Transverse colon (tissue), 4 donors: Measurements from ENCODE around the gene LCN2. TPM values are rescaled to one million over a fixed set of nuclear protein-coding genes. Genes with fewer than 3 reads are reported as not detected.

Source experiments
- DNase-seq: peaks from one replicate; pipeline ENCODE4 v3.0.0-alpha.2; 2019
- H3K27ac ChIP-seq, 4 donors: fragments of 200-600 bp; sonication (generic); 2 replicates each; pipeline ENCODE4 v1.5.1; 2016 to 2018; ENCODE audit warnings: inconsistent platforms in 4 of 4
- H3K27me3 ChIP-seq: fragments of 200-600 bp; sonication (generic); 2 replicates; pipeline ENCODE4 v1.5.1; 2017; ENCODE audit warnings: inconsistent platforms
- H3K36me3 ChIP-seq, 4 donors: fragments of 200-600 bp; sonication (generic); 2 replicates each; pipeline ENCODE4 v1.5.1; 2017 to 2019; ENCODE audit warnings: inconsistent platforms in 4 of 4
- H3K4me1 ChIP-seq, 4 donors: fragments of 200-600 bp; sonication (generic); 2 replicates each; pipeline ENCODE4 v1.5.1; 2017 to 2020; ENCODE audit warnings: inconsistent platforms in 4 of 4
- H3K4me3 ChIP-seq, 4 donors: fragments of 200-600 bp; sonication (generic); 1 replicate in 1 of 4; 2 replicates in 3 of 4; pipeline versions ENCODE4 v1.5.1 to v1.6.1; 2017 to 2019; ENCODE audit warnings: inconsistent platforms in 4 of 4
- H3K9me3 ChIP-seq, 2 donors: fragments of 200-600 bp; sonication (generic); 2 replicates each; pipeline ENCODE4 v1.5.1; 2017 to 2019; ENCODE audit warnings: inconsistent platforms in 2 of 2
- EP300 ChIP-seq: sonication (generic); formaldehyde crosslinking; IDR thresholded peaks from one replicate; pipeline ENCODE4 v1.6.1; 2017; ENCODE audit warnings: antibody characterized with exemption, low read depth
- POLR2A ChIP-seq: fragments of 450-650 bp; IDR thresholded peaks from one replicate; pipeline ENCODE4 v1.6.1; 2016; ENCODE audit warnings: antibody characterized with exemption, mild to moderate bottlenecking, moderate library complexity
- POLR2AphosphoS5 ChIP-seq, 3 donors: sonication (generic); formaldehyde crosslinking; IDR thresholded peaks; one replicate each; pipeline ENCODE4 v1.6.1; 2016; ENCODE audit warnings: antibody characterized with exemption in 3 of 3
- WGBS, 2 donors: methylation state at CpG; one replicate each; pipeline ENCODE4 v1.1.5; 2018; ENCODE audit warnings: low coverage in 1 of 2; 5-methylcytosine and 5-hydroxymethylcytosine counted together
- in situ Hi-C, 4 donors: fragments of 200-750 bp; cut with MboI; loops; one replicate each; pipeline versions ENCODE4 v1.15.0 to v1.15.1; 2017; ENCODE audit warnings: low sequenced_read_pairs in 3 of 4, low pct_ligation_motif_present in 1 of 4, low pct_unique_long_range_greater_than_20kb in 1 of 4
- intact Hi-C: fragments of 100-400 bp; cut with DNase I; formaldehyde crosslinking; loops from one replicate; pipeline ENCODE4 v1.15.1; 2023; ENCODE audit warnings: low total_unique reads
- total RNA-seq, 4 donors: library from RNA; depleted of rRNA; stranded (reverse); fragments of >200 nt; gene quantifications; one replicate each; pipeline ENCODE4 v1.1.0, GENCODE V29; 2016
- TF ChIP-seq, protein P1 (sequence below), 5 experiments: fragments of 200-600 bp in 3 of 5; fragments of 450-650 bp in 2 of 5; sonication (generic) in 3 of 5; IDR thresholded peaks; 1 replicate in 2 of 5; 2 replicates in 3 of 5; pipeline ENCODE4 v1.5.1; 2016 to 2017; ENCODE audit warnings: antibody characterized with exemption in 5 of 5, inconsistent platforms in 3 of 5, mild to moderate bottlenecking in 2 of 5, moderate library complexity in 1 of 5

Gene LCN2
- total RNA-seq, 4 donors from 2014 or later = 8.6 to 115 (median 37.3) TPM

DNA sequence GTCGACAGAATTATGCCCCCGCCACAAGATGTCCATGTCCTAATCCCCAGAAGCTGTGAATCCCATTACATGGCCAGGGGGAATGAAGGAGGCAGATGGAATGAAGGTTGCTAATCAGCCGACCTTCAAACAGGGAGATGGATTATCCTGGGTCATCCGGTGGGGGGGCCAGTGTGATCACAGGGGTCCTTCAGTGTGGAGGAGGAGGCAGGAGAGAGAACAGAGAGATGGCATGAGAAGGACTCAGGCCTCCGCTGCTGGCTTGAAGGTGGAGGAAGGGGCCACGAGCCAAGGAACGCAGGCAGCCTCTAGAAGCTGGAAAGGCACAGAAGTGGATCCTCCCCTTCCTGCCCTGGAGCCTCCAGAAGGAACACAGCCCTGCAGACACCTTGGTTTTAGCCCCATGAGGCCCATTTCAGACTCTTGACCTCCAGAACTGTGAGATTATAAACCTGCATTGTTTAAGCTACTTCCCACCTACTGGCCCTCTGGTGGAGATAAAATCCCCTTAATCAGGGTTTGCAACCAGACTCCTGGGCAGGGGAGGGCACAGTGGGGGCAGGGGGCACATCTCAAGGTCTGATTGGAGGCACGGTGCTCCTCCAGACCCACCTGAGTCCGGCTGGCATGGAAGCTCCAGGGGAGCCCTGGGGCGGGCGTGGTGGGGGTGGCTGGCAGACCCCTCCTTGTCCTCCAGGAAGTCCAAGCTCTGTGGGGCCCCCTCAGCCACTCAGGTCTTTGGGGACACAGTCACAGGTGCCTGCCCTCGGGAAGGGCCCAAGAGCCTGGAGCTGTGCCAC lies 35.5 kb upstream of the LCN2 start:
- WGBS, 2 donors = 78 to 100% methylated on average over 1 to 8 of the region's 12 CpGs
- peaks cover 8 to 62% (median 35%) of the 10 kb centered on the region in 4 donors for H3K4me1 ChIP-seq

GRCh38 chr9:128114326-128115186 lies 34.7 kb upstream of the LCN2 start:
- H3K27ac ChIP-seq = peak overlapping the region; percentile 92 to 96 (median 94)

More for the DNA sequence above, 35.5 kb upstream of the LCN2 start:
- H3K27me3 ChIP-seq = no peaks in the 10 kb centered on the region
- no peaks in the 10 kb centered on the region for H3K36me3 ChIP-seq
- TF ChIP-seq POLR2AphosphoS5 (IDR thresholded peaks at IDR 0.05) (no peak), POLR2A (peak; percentile 23), EP300 (no peak)
- TF ChIP-seq, protein P1, sequence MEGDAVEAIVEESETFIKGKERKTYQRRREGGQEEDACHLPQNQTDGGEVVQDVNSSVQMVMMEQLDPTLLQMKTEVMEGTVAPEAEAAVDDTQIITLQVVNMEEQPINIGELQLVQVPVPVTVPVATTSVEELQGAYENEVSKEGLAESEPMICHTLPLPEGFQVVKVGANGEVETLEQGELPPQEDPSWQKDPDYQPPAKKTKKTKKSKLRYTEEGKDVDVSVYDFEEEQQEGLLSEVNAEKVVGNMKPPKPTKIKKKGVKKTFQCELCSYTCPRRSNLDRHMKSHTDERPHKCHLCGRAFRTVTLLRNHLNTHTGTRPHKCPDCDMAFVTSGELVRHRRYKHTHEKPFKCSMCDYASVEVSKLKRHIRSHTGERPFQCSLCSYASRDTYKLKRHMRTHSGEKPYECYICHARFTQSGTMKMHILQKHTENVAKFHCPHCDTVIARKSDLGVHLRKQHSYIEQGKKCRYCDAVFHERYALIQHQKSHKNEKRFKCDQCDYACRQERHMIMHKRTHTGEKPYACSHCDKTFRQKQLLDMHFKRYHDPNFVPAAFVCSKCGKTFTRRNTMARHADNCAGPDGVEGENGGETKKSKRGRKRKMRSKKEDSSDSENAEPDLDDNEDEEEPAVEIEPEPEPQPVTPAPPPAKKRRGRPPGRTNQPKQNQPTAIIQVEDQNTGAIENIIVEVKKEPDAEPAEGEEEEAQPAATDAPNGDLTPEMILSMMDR (IDR thresholded peaks at IDR 0.05) = peak in 2 of 5 experiments; percentile 7 to 32
- intact Hi-C loops (loop anchor here (10.0 kb wide), 1 partner anchor 79 kb away; no protein-coding TSS in a partner anchor), in situ Hi-C loops (loop anchor here in 1 of 4 donors (25.0 kb wide), 1 partner anchor 151 kb away; no protein-coding TSS in a partner anchor)
- peak; percentile 34 for DNase-seq
- no peaks in the 10 kb centered on the region for H3K9me3 ChIP-seq
- H3K4me3 ChIP-seq = peak overlapping the region; percentile 10 to 52 (median 34)
- peak overlapping the region; percentile 92 to 96 (median 94) for H3K27ac ChIP-seq

DNA sequence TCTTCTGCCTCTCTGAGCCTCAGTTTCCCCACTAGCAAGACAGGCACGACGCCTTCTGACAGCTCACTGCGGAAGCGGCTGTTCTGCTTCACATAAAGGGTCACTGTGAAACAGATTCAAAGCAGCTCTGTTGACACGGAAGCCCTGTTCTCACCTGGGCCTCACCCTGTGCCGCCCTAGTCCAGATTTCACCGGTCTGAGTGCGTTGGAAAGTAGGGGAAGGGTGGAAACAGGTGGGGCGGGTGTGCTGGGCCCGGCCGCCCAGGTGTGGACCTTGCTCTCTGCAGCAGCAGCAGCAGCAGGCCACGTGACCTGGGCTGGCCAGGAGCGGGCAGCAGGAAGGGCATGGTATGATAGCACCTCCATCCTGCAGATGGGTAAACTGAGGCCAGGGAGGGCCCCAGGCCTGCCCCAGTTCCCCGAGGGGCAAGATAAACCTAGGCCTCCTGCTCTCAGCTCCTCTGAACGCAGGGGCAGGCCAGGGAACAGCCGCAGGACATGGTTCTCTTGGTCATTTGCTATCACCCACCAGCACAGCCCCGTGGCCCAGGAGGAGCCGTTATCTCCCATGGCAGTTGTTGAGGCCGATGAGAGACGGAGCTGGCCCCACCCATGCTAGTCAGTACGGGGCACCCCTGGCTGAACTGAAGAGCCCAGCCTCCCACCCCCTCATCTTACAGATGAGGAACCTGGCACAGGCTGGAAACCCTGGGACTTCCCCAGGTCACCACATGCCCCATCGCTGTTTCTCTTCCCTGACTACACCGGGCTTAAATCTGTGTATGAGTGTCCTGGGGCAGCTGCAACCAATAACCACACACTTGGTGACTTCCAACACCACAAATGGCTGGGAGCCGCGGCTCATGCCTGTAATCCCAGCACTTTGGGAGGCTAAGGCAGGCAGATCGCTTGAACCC lies 33.8 kb upstream of the LCN2 start:
- no peaks in the 10 kb centered on the region for H3K27me3 ChIP-seq
- in situ Hi-C loops = loop anchor here in 1 of 4 donors (25.0 kb wide), 1 partner anchor 153 kb away; no protein-coding TSS in a partner anchor
- peak; percentile 93 for DNase-seq
- peak overlapping the region; percentile 92 to 96 (median 94) for H3K27ac ChIP-seq
- no peaks in the 10 kb centered on the region for H3K36me3 ChIP-seq
- no peaks in the 10 kb centered on the region for H3K9me3 ChIP-seq
- intact Hi-C loops = loop anchor here (2.0 to 10.0 kb wide), 2 partner anchors 81 to 173 kb away; no protein-coding TSS in a partner anchor
- peak overlapping the region in 3 of 4 donors; percentile 28 to 52 (median 40) for H3K4me3 ChIP-seq
- H3K4me1 ChIP-seq = peaks cover 3 to 51% (median 27%) of the 10 kb centered on the region in 4 donors
- 59% methylated on average over 22 of the region's 26 CpGs; no CpG with 5 or more reads in 1 of the 2 donors for WGBS, 2 donors
- TF ChIP-seq EP300 = peak; percentile 96
- peak; percentile 99 for TF ChIP-seq POLR2A
- TF ChIP-seq POLR2AphosphoS5 (IDR thresholded peaks at IDR 0.05) = peak; percentile 88 to 98 (median 98)
- TF ChIP-seq, protein P1 (IDR thresholded peaks at IDR 0.05) = no peak

More at GRCh38 chr9:128114326-128115186, 34.7 kb upstream of the LCN2 start:
- no peaks in the 10 kb centered on the region for H3K27me3 ChIP-seq
- intact Hi-C loops (loop anchor here (10.0 kb wide), 1 partner anchor 80 kb away; no protein-coding TSS in a partner anchor), in situ Hi-C loops (loop anchor here in 1 of 4 donors (25.0 kb wide), 1 partner anchor 152 kb away; no protein-coding TSS in a partner anchor)
- DNase-seq = peak; percentile 35
- TF ChIP-seq, protein P1 (IDR thresholded peaks at IDR 0.05) = no peak
- no peak for TF ChIP-seq POLR2AphosphoS5 (IDR thresholded peaks at IDR 0.05)
- no peak for TF ChIP-seq POLR2A
- no peak for TF ChIP-seq EP300
- H3K36me3 ChIP-seq = no peaks in the 10 kb centered on the region
- H3K4me3 ChIP-seq = peak overlapping the region; percentile 19 to 52 (median 34)
- no peaks in the 10 kb centered on the region for H3K9me3 ChIP-seq
- peaks cover 3 to 55% (median 27%) of the 10 kb centered on the region in 4 donors for H3K4me1 ChIP-seq
- WGBS, 2 donors = 52% methylated on average over 25 of the region's 29 CpGs; no CpG with 5 or more reads in 1 of the 2 donors
